K562 (cell line): ENCODE data around the gene TIMP1. TPM values are rescaled to one million over a fixed set of nuclear protein-coding genes. Genes with fewer than 3 reads are reported as not detected.

ENCODE experiments used
- CC2D1A ChIP-seq: fragments of 450-650 bp; IDR thresholded peaks from 2 replicates; pipeline ENCODE4 v1.6.1; 2017; ENCODE audit warnings: mild to moderate bottlenecking
- HDAC3 ChIP-seq: fragments of 450-650 bp; IDR thresholded peaks from 2 replicates; pipeline ENCODE4 v1.6.1; 2018; ENCODE audit warnings: borderline replicate concordance, mild to moderate bottlenecking, moderate library complexity; ENCODE audit not compliant: partially characterized antibody
- KLF16 ChIP-seq: IDR thresholded peaks from 2 replicates; pipeline ENCODE4 v1.6.1; 2016; ENCODE audit warnings: antibody characterized with exemption
- MXI1 ChIP-seq: IDR thresholded peaks from 2 replicates; pipeline ENCODE4 v1.6.1; 2011; ENCODE audit warnings: low read depth, mild to moderate bottlenecking, improper control_type of control experiment, low read length
- NFIX ChIP-seq: fragments of 250-450 bp; sonication (Bioruptor Pico); IDR thresholded peaks from 2 replicates; pipeline ENCODE4 v1.4.0; 2020; ENCODE audit warnings: low read depth, mild to moderate bottlenecking, moderate library complexity
- PCBP1 ChIP-seq: fragments of 200-400 bp; formaldehyde crosslinking; IDR thresholded peaks from 2 replicates; pipeline ENCODE4 v1.6.1; 2018; ENCODE audit warnings: mild to moderate bottlenecking, low read depth, low read length; ENCODE audit not compliant: poor library complexity, severe bottlenecking
- SIN3A ChIP-seq, 2 experiments: fragments of 150-350 bp in 1 of 2; IDR thresholded peaks; 2 replicates each; pipeline ENCODE4 v1.6.1; 2011 to 2016; ENCODE audit warnings: borderline replicate concordance in 2 of 2, low read depth in 2 of 2, low read length in 2 of 2, mild to moderate bottlenecking in 2 of 2, moderate library complexity in 2 of 2; ENCODE audit not compliant: control insufficient read depth in 1 of 2
- ZFP1 ChIP-seq: fragments of 450-650 bp; formaldehyde crosslinking; IDR thresholded peaks from 2 replicates; pipeline ENCODE4 v1.4.0; 2020; ENCODE audit warnings: mild to moderate bottlenecking, mixed read lengths
- ZSCAN32 ChIP-seq: fragments of 450-650 bp; formaldehyde crosslinking; IDR thresholded peaks from 2 replicates; pipeline ENCODE4 v1.4.0; 2020; ENCODE audit warnings: mild to moderate bottlenecking, moderate library complexity
- polyA plus RNA-seq, 8 experiments: library from polyadenylated mRNA; depleted of rRNA in 4 of 8; stranded (reverse) in 5 of 8; unstranded in 3 of 8; fragments of >200 nt; fragmentation: Nextera tagmentation in 2 of 8; fragmentation: Illumina TruSeq in 1 of 8; extraction: Ambion mirVana in 2 of 8; extraction: Trizol in 1 of 8; gene quantifications; 2 replicates each; pipeline versions ENCODE4 v1.2.1 to v1.2.3, GENCODE V29; 2011 to 2014; ENCODE audit warnings: inconsistent platforms in 1 of 8, missing spikeins in 1 of 8
- total RNA-seq, 7 experiments: library from RNA; depleted of rRNA in 6 of 7; stranded (reverse); fragments of >200 nt in 6 of 7; fragmentation: Illumina TruSeq in 2 of 7; extraction: Trizol in 2 of 7; gene quantifications; 2 replicates each; pipeline versions ENCODE4 v1.2.1 to v1.2.3, GENCODE V29; 2011 to 2021; ENCODE audit warnings: low replicate concordance in 1 of 7
- TF ChIP-seq, protein P1 (sequence below): sonication (generic); formaldehyde crosslinking; IDR thresholded peaks from 2 replicates; pipeline ENCODE4 v1.8.0; 2022; ENCODE audit warnings: mild to moderate bottlenecking, missing genetic modification reagents
- TF ChIP-seq, protein P2 (sequence below): IDR thresholded peaks from 2 replicates; pipeline ENCODE4 v1.6.1; 2012; ENCODE audit warnings: low read depth, low read length, improper control_type of control experiment, borderline replicate concordance
- TF ChIP-seq, protein P3 (sequence below): fragments of 200-600 bp; sonication (generic); IDR thresholded peaks from one replicate; pipeline ENCODE4 v1.6.1; 2012; ENCODE audit warnings: mild to moderate bottlenecking, low read depth, low read length, inconsistent platforms

The TIMP1 gene
- total and polyA plus RNA-seq, 9 of the 15 experiments (the other 6 are each of a cell fraction or from before 2014, with no cell fraction given), result 115 to 699 (median 273) TPM

DNA sequence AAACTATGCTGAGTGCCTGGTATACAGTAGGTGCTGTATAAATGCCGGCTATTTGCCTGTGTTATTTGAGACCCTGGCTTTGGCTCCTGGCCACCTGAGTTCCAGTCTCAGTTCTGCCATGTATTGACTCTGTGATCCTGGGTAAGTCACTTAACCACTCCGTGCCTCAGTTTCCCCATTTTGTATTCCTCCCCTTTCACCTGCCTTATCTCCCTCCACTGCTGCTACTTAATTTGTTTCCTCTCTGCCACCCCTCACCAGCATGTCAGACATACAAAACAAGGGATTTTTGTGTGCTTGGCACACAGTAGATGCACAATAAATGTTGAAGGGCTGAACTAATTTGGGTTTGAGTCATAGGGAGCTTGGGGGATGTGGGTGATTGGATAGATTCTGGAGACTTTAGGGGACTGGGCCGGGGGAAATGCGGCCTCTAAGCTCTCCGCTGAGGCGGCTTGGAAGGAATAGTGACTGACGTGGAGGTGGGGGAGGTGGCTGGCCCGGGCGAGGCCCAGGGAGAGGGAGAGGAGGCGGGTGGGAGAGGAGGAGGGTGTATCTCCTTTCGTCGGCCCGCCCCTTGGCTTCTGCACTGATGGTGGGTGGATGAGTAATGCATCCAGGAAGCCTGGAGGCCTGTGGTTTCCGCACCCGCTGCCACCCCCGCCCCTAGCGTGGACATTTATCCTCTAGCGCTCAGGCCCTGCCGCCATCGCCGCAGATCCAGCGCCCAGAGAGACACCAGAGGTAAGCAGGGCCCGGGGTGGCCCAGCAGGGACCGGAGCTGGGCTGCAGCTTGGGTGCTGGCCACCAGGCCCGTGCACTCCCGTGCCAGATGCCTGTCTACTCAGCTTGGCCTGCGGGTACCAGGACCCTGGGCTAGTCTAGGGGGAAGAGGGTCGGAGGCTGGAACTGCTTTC lies at the start of gene TIMP1 (continued):
- 0 out of 2 replicates have a peak, but pooled peaks have one; percentile 50 for TF ChIP-seq CC2D1A
- no peak for TF ChIP-seq NFIX (CRISPR knock-in tag)
- no peak for TF ChIP-seq HDAC3
- no peak for TF ChIP-seq PCBP1
- TF ChIP-seq, protein P1, sequence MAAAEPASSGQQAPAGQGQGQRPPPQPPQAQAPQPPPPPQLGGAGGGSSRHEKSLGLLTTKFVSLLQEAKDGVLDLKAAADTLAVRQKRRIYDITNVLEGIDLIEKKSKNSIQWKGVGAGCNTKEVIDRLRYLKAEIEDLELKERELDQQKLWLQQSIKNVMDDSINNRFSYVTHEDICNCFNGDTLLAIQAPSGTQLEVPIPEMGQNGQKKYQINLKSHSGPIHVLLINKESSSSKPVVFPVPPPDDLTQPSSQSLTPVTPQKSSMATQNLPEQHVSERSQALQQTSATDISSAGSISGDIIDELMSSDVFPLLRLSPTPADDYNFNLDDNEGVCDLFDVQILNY, result no peak
- peak; percentile 47 to 52; a peak in 1 of 4 replicates for TF ChIP-seq SIN3A (IDR thresholded peaks at IDR 0.05; ENCODE audit: borderline replicate concordance in 2 of 2, control insufficient read depth in 1 of 2, low read depth in 2 of 2, low read length in 2 of 2)
- TF ChIP-seq MXI1, result no peak
- TF ChIP-seq, protein P2, sequence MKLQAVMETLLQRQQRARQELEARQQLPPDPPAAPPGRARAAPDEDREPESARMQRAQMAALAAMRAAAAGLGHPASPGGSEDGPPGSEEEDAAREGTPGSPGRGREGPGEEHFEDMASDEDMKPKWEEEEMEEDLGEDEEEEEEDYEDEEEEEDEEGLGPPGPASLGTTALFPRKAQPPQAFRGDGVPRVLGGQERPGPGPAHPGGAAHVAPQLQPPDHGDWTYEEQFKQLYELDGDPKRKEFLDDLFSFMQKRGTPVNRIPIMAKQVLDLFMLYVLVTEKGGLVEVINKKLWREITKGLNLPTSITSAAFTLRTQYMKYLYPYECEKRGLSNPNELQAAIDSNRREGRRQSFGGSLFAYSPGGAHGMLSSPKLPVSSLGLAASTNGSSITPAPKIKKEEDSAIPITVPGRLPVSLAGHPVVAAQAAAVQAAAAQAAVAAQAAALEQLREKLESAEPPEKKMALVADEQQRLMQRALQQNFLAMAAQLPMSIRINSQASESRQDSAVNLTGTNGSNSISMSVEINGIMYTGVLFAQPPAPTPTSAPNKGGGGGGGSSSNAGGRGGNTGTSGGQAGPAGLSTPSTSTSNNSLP, result no peak
- TF ChIP-seq, protein P3, sequence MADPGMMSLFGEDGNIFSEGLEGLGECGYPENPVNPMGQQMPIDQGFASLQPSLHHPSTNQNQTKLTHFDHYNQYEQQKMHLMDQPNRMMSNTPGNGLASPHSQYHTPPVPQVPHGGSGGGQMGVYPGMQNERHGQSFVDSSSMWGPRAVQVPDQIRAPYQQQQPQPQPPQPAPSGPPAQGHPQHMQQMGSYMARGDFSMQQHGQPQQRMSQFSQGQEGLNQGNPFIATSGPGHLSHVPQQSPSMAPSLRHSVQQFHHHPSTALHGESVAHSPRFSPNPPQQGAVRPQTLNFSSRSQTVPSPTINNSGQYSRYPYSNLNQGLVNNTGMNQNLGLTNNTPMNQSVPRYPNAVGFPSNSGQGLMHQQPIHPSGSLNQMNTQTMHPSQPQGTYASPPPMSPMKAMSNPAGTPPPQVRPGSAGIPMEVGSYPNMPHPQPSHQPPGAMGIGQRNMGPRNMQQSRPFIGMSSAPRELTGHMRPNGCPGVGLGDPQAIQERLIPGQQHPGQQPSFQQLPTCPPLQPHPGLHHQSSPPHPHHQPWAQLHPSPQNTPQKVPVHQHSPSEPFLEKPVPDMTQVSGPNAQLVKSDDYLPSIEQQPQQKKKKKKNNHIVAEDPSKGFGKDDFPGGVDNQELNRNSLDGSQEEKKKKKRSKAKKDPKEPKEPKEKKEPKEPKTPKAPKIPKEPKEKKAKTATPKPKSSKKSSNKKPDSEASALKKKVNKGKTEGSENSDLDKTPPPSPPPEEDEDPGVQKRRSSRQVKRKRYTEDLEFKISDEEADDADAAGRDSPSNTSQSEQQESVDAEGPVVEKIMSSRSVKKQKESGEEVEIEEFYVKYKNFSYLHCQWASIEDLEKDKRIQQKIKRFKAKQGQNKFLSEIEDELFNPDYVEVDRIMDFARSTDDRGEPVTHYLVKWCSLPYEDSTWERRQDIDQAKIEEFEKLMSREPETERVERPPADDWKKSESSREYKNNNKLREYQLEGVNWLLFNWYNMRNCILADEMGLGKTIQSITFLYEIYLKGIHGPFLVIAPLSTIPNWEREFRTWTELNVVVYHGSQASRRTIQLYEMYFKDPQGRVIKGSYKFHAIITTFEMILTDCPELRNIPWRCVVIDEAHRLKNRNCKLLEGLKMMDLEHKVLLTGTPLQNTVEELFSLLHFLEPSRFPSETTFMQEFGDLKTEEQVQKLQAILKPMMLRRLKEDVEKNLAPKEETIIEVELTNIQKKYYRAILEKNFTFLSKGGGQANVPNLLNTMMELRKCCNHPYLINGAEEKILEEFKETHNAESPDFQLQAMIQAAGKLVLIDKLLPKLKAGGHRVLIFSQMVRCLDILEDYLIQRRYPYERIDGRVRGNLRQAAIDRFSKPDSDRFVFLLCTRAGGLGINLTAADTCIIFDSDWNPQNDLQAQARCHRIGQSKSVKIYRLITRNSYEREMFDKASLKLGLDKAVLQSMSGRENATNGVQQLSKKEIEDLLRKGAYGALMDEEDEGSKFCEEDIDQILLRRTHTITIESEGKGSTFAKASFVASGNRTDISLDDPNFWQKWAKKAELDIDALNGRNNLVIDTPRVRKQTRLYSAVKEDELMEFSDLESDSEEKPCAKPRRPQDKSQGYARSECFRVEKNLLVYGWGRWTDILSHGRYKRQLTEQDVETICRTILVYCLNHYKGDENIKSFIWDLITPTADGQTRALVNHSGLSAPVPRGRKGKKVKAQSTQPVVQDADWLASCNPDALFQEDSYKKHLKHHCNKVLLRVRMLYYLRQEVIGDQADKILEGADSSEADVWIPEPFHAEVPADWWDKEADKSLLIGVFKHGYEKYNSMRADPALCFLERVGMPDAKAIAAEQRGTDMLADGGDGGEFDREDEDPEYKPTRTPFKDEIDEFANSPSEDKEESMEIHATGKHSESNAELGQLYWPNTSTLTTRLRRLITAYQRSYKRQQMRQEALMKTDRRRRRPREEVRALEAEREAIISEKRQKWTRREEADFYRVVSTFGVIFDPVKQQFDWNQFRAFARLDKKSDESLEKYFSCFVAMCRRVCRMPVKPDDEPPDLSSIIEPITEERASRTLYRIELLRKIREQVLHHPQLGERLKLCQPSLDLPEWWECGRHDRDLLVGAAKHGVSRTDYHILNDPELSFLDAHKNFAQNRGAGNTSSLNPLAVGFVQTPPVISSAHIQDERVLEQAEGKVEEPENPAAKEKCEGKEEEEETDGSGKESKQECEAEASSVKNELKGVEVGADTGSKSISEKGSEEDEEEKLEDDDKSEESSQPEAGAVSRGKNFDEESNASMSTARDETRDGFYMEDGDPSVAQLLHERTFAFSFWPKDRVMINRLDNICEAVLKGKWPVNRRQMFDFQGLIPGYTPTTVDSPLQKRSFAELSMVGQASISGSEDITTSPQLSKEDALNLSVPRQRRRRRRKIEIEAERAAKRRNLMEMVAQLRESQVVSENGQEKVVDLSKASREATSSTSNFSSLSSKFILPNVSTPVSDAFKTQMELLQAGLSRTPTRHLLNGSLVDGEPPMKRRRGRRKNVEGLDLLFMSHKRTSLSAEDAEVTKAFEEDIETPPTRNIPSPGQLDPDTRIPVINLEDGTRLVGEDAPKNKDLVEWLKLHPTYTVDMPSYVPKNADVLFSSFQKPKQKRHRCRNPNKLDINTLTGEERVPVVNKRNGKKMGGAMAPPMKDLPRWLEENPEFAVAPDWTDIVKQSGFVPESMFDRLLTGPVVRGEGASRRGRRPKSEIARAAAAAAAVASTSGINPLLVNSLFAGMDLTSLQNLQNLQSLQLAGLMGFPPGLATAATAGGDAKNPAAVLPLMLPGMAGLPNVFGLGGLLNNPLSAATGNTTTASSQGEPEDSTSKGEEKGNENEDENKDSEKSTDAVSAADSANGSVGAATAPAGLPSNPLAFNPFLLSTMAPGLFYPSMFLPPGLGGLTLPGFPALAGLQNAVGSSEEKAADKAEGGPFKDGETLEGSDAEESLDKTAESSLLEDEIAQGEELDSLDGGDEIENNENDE, result no peak
- TF ChIP-seq ZFP1 (CRISPR knock-in tag), result no peak
- no peak for TF ChIP-seq KLF16
- no peak for TF ChIP-seq ZSCAN32 (CRISPR knock-in tag)
